Measurements from ENCODE around the gene ALPL.

ALPL gene

GRCh38 chr1:21608798-21609197, 99.6 kb downstream of the ALPL start:
- Histone ChIP-seq H4K20me1 (ENCODE audit: low read depth, low read length) (no peaks in the 10 kb centered on the region), H3K79me2 (ENCODE audit: insufficient read depth, low read length) (no peaks in the 10 kb centered on the region), H3K27ac (ENCODE audit: low read depth, low read length) (no peak overlapping the region), H2AFZ (ENCODE audit: low read depth, low read length, severe bottlenecking) (no peak overlapping the region), H3K4me3 (ENCODE audit: insufficient read depth, low read length, poor library complexity, severe bottlenecking) (no peak overlapping the region), H3K9me2 (replicated peaks; ENCODE audit: insufficient read depth, low read length) (no peaks in the 10 kb centered on the region), H3K27me3 (ENCODE audit: low read length) (no peaks in the 10 kb centered on the region), H3F3A (ENCODE audit: insufficient read depth) (no peaks in the 10 kb centered on the region), H3K9me3 (ENCODE audit: insufficient read depth, low read length) (no peaks in the 10 kb centered on the region), H3K36me3 (ENCODE audit: low read length) (no peaks in the 10 kb centered on the region), H3K4me2 (ENCODE audit: low read depth, low read length, poor library complexity, severe bottlenecking) (no peak overlapping the region), H3K9ac (ENCODE audit: low read length) (no peak overlapping the region)
- no peak for TF ChIP-seq EZH2phosphoT487 (conservative IDR thresholded peaks at IDR 0.05; ENCODE audit: low read length)
- TF ChIP-seq, protein P1, sequence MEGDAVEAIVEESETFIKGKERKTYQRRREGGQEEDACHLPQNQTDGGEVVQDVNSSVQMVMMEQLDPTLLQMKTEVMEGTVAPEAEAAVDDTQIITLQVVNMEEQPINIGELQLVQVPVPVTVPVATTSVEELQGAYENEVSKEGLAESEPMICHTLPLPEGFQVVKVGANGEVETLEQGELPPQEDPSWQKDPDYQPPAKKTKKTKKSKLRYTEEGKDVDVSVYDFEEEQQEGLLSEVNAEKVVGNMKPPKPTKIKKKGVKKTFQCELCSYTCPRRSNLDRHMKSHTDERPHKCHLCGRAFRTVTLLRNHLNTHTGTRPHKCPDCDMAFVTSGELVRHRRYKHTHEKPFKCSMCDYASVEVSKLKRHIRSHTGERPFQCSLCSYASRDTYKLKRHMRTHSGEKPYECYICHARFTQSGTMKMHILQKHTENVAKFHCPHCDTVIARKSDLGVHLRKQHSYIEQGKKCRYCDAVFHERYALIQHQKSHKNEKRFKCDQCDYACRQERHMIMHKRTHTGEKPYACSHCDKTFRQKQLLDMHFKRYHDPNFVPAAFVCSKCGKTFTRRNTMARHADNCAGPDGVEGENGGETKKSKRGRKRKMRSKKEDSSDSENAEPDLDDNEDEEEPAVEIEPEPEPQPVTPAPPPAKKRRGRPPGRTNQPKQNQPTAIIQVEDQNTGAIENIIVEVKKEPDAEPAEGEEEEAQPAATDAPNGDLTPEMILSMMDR (IDR thresholded peaks at IDR 0.05; ENCODE audit: insufficient read depth, low read length, poor library complexity, severe bottlenecking), result no peak

- no peaks in the 10 kb centered on the region for H3K9me3 ChIP-seq (ENCODE audit: insufficient read depth, low read length)
- no peak overlapping the region for H3K27ac ChIP-seq (ENCODE audit: low read depth, low read length)
- H3K4me3 ChIP-seq (ENCODE audit: insufficient read depth, low read length, poor library complexity, severe bottlenecking), result no peak overlapping the region
- H3F3A ChIP-seq (ENCODE audit: insufficient read depth), result no peaks in the 10 kb centered on the region
- TF ChIP-seq EZH2phosphoT487 (conservative IDR thresholded peaks at IDR 0.05; ENCODE audit: low read length), result no peak
- TF ChIP-seq, protein P1 (IDR thresholded peaks at IDR 0.05; ENCODE audit: insufficient read depth, low read length, poor library complexity, severe bottlenecking), result no peak
- no peaks in the 10 kb centered on the region for H3K36me3 ChIP-seq (ENCODE audit: low read length)
- H3K27me3 ChIP-seq (ENCODE audit: low read length), result no peaks in the 10 kb centered on the region
- H3K4me2 ChIP-seq (ENCODE audit: low read depth, low read length, poor library complexity, severe bottlenecking), result no peak overlapping the region
- no peaks in the 10 kb centered on the region for H3K9me2 ChIP-seq (replicated peaks; ENCODE audit: insufficient read depth, low read length)
- no peaks in the 10 kb centered on the region for H4K20me1 ChIP-seq (ENCODE audit: low read depth, low read length)
- no peaks in the 10 kb centered on the region for H3K79me2 ChIP-seq (ENCODE audit: insufficient read depth, low read length)
- no peak overlapping the region for H3K9ac ChIP-seq (ENCODE audit: low read length)
- H2AFZ ChIP-seq (ENCODE audit: low read depth, low read length, severe bottlenecking), result no peak overlapping the region
Observed at GRCh38 chr1:21610027-21610426, 100.8 kb downstream of the ALPL start.

DNA sequence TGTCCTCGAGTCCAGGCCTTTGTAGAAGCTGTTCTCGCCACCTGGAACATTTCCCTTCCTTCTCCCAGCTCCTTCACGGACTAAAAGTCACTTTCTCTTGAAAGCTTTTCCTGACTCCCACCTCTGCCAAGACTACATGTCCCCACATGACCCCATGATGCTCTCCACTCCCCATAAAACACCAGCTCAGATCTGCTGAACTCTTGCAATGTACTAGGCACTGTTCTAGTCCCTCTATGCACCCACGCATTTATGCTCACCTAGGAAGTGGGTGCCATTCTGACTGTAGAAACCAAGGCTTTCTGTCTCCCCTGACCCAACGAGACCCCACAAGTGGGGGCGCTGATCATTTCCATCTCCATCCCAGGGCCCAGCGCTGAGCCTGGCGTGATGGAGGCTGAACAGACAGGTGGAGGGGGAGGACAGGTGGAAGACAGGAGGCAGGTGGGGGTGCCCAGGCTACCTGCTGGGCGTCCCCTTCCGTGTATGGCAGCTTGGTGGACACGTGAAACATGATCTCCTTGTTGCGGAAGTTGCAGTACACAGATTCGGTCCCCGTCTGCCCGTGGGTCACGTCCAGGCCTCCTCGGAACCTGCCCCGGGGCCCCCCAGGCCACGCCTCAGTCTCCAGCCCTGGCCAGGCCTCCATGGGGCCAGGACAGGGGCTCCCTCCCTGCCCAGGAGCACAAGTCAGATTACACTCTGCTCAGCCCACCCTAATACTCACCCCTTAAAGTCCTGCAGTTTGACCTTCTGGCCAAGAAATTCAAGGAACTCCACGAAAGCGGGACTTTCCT, 102.0 kb downstream of the ALPL start:
- Histone ChIP-seq H3K27ac (ENCODE audit: low read depth, low read length) (no peak overlapping the region), H4K20me1 (ENCODE audit: low read depth, low read length) (no peaks in the 10 kb centered on the region), H3K9me3 (ENCODE audit: insufficient read depth, low read length) (no peaks in the 10 kb centered on the region), H3K4me3 (ENCODE audit: insufficient read depth, low read length, poor library complexity, severe bottlenecking) (no peak overlapping the region), H3K27me3 (ENCODE audit: low read length) (no peaks in the 10 kb centered on the region), H3F3A (ENCODE audit: insufficient read depth) (no peaks in the 10 kb centered on the region), H3K9ac (ENCODE audit: low read length) (no peak overlapping the region), H3K36me3 (ENCODE audit: low read length) (no peaks in the 10 kb centered on the region), H3K9me2 (replicated peaks; ENCODE audit: insufficient read depth, low read length) (no peaks in the 10 kb centered on the region), H2AFZ (ENCODE audit: low read depth, low read length, severe bottlenecking) (no peak overlapping the region), H3K79me2 (ENCODE audit: insufficient read depth, low read length) (no peaks in the 10 kb centered on the region), H3K4me2 (ENCODE audit: low read depth, low read length, poor library complexity, severe bottlenecking) (no peak overlapping the region)
- TF ChIP-seq, protein P1 (IDR thresholded peaks at IDR 0.05; ENCODE audit: insufficient read depth, low read length, poor library complexity, severe bottlenecking), result no peak
- no peak for TF ChIP-seq EZH2phosphoT487 (conservative IDR thresholded peaks at IDR 0.05; ENCODE audit: low read length)
